ENCODE measurements around the gene BCO1. TPM values are rescaled to one million over a fixed set of nuclear protein-coding genes. Genes with fewer than 3 reads are reported as not detected.

The BCO1 gene
- total RNA-seq, 1 experiment from 2014 or later: 0.10 TPM

GRCh38 chr16:81318711-81319110 is 80.2 kb downstream of the BCO1 start:
- peak; percentile 26 for DNase-seq (ENCODE audit: low read depth)

GRCh38 chr16:81319221-81319912 is 80.9 kb downstream of the BCO1 start:
- DNase-seq (ENCODE audit: low read depth): peak; percentile 84

- DNase-seq (ENCODE audit: low read depth): peak; percentile 15
Measured at GRCh38 chr16:81321039-81321438, 82.5 kb downstream of the BCO1 start.

GRCh38 chr16:81321536-81321935 is 83.0 kb downstream of the BCO1 start:
- no peak for DNase-seq (ENCODE audit: low read depth)

- peak; percentile 16 for DNase-seq (ENCODE audit: low read depth)
Measured at GRCh38 chr16:81324808-81325207, 86.3 kb downstream of the BCO1 start.

- DNase-seq (ENCODE audit: low read depth): no peak
Measured at GRCh38 chr16:81327011-81327410, 88.5 kb downstream of the BCO1 start.

DNA sequence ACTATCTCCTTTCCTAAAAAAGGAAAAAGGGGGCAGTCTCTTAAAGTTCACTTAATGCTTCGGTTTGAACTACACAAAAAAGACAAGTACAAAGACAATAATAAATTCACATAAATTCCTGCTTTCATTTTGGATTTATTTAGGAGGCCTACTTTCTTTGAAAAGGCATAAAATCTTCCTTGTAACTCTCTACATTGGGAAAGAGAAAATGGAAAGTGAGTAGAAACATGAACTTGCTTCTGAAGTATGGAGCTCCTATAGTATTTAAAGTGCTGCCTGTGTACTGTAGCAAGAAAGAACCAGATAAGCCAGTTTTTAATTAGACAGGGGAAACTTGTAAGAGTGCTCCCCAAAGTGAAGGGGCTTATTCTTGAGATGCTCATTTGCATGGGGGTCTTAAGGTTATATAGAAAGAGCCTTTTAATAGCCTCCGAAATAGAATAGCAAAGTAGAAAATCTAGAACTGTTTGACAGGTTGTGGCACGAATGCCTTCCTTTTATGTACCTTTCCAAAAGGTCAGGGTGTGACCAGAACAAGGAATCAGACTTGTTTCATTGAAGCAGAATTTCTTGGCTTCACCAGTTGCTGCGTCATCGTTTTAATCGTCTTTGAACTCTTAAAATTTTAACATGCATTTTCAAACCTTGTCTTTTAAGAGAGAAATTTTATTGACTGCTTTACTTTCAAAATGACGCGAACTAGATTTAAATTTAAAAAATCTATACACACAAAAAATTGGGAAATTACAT is 89.1 kb downstream of the BCO1 start:
- no peak for DNase-seq (ENCODE audit: low read depth)

DNA sequence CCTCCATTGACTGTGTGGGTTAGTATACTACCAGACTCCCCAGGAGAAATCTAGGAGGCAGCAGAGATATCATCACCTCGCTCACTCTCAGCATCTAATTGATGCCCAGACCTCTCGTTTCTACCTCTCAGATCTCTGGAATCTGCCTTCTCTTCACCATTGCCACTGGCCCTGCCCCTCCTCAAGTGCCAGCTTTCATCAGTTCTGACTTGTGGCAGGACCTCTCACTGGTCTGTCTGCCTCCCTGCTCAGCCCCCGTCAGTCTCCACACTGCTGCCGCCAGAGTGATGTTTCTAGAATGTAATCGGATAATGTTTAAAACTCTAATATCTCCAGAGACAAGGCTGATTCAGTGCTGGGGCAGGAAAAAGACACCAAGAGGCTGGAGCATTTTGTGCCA is 91.5 kb downstream of the BCO1 start:
- no peak for DNase-seq (ENCODE audit: low read depth)

DNA sequence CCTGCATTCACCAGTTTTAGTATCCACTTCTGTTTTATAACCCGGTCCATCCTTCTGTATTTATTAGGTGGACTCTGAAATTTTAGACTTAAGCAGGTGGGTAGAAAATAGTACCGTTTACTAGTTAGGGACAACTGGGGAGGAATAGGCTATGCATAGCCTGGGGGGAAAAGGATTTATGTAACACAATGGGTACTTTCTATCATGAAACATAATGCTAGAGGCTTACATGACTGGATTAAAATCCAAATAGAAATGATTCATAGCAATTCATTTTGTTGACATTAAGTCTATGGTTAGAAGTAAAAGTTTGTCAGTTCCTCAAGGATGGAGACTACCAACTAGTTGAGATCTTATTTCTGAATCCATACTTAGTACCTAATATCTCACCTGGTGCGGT is 94.9 kb downstream of the BCO1 start:
- peak; percentile 9 for DNase-seq (ENCODE audit: low read depth)

- peak; percentile 15 for DNase-seq (ENCODE audit: low read depth)
Measured at GRCh38 chr16:81335669-81336068, 97.2 kb downstream of the BCO1 start.

DNA sequence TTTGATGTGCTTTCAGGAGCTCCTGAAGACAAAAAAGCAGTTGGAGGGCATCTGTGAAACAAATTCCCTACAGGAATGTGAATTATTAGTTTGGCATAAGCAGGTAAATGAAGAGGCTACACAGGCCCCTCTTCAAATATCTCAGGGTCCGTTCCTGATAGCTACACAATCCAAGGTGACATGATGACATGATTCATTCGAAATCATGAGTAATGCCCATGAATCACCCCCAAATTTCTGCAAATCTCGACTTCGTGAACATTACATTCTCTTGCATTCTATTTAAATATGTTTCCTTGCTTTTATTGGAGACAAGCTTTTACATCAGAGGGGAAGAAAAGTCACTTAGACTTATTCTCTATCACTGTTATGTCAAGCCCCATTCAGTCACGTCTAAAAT is 98.6 kb downstream of the BCO1 start:
- peak; percentile 31 for DNase-seq (ENCODE audit: low read depth)

Other genes starting within 250 kb of the BCO1 start
- gene CMC2, start 231.8 kb upstream of the BCO1 start, total RNA-seq (2014; rRNA removed; shearing (Covaris generic)): 144 and 150 TPM in 2 replicates
- gene CENPN, start 231.5 kb upstream of the BCO1 start, total RNA-seq (2014; rRNA removed; shearing (Covaris generic)): 112 and 210 TPM in 2 replicates
- 39.9 and 55.6 TPM in 2 replicates for gene ATMIN, start 202.8 kb upstream of the BCO1 start, total RNA-seq (2014; rRNA removed; shearing (Covaris generic))
- 1.4 TPM in 1 of 2 replicates, not detected in the other for gene C16orf46, start 161.5 kb upstream of the BCO1 start, total RNA-seq (2014; rRNA removed; shearing (Covaris generic))
- gene GCSH, start 142.3 kb upstream of the BCO1 start, total RNA-seq (2014; rRNA removed; shearing (Covaris generic)): 22.8 and 36.4 TPM in 2 replicates
- gene GAN, start 76.3 kb downstream of the BCO1 start, total RNA-seq (2014; rRNA removed; shearing (Covaris generic)): 2.4 and 6.6 TPM in 2 replicates
- gene CMIP, start 206.1 kb downstream of the BCO1 start, total RNA-seq (2014; rRNA removed; shearing (Covaris generic)): 7.2 and 15.8 TPM in 2 replicates